OCI-LY7 (cell line): Measurements from ENCODE around the gene PATJ. TPM values are rescaled to one million over a fixed set of nuclear protein-coding genes. Genes with fewer than 3 reads are reported as not detected.
"Not testable (repeated sequence)": the region's sequence is repeated elsewhere in the genome, so short reads cannot be mapped to it uniquely, and the experiment has no call there.

ENCODE experiments used
- BruUV-seq: library from RNA; stranded (reverse); fragments of 400-500 nt; replicated peaks from 2 replicates; lab custom pipeline; 2021; lab: Mats Ljungman, UMichigan
- CTCF ChIA-PET: fragments of 300-600 bp; sonication (Branson Sonifier 250); formaldehyde crosslinking; loops from one replicate; lab custom pipeline; 2022; ENCODE audit warnings: antibody characterized with exemption; ENCODE audit not compliant: unreplicated experiment; lab: Charles Lee
- POLR2A ChIA-PET: fragments of 300-600 bp; sonication (Branson Sonifier 250); formaldehyde crosslinking; loops from one replicate; lab custom pipeline; 2022; ENCODE audit warnings: antibody characterized with exemption; lab: Charles Lee
- DNase-seq: peaks from one replicate; pipeline ENCODE4 v3.0.0-alpha.2; 2015; ENCODE audit warnings: low spot score
- H2AFZ ChIP-seq: fragments of 200-600 bp; sonication (generic), shearing (Covaris generic); 2 replicates; pipeline ENCODE4 v1.6.1; 2014; ENCODE audit warnings: mild to moderate bottlenecking, antibody characterized with exemption, low read length, moderate library complexity
- H3K27ac ChIP-seq: fragments of 200-600 bp; sonication (generic); 2 replicates; pipeline ENCODE4 v1.5.1; 2014; ENCODE audit warnings: mixed run types, low read depth, mild to moderate bottlenecking, moderate library complexity, low read length, inconsistent platforms; ENCODE audit not compliant: poor library complexity, severe bottlenecking
- H3K36me3 ChIP-seq: fragments of 200-600 bp; sonication (generic); 2 replicates; pipeline ENCODE4 v1.6.1; 2014; ENCODE audit warnings: mild to moderate bottlenecking, antibody characterized with exemption, low read length, moderate library complexity, mixed read lengths; ENCODE audit not compliant: insufficient read depth
- H3K4me1 ChIP-seq: fragments of 200-600 bp; sonication (generic); 2 replicates; pipeline ENCODE4 v1.5.1; 2014; ENCODE audit warnings: mild to moderate bottlenecking, low read length; ENCODE audit not compliant: insufficient read depth, poor library complexity, severe bottlenecking
- H3K4me2 ChIP-seq: fragments of 200-600 bp; sonication (generic); 2 replicates; pipeline ENCODE4 v1.6.1; 2014; ENCODE audit warnings: mild to moderate bottlenecking, low read length
- H3K4me3 ChIP-seq: fragments of 200-600 bp; sonication (generic); 2 replicates; pipeline ENCODE4 v1.5.1; 2014; ENCODE audit warnings: mild to moderate bottlenecking, low read depth, low read length; ENCODE audit not compliant: poor library complexity, severe bottlenecking
- H3K79me2 ChIP-seq: fragments of 200-600 bp; sonication (generic); 2 replicates; pipeline ENCODE4 v1.6.1; 2016; ENCODE audit warnings: low read depth, mild to moderate bottlenecking, low read length, moderate library complexity, mixed read lengths; ENCODE audit not compliant: insufficient read depth
- H3K9me2 ChIP-seq: fragments of 200-600 bp; sonication (generic); 2 replicates; pipeline ENCODE4 v1.6.1; 2016; ENCODE audit warnings: mild to moderate bottlenecking, low read length, mixed read lengths; ENCODE audit not compliant: insufficient read depth
- H3K9me3 ChIP-seq: fragments of 200-600 bp; sonication (generic); 2 replicates; pipeline ENCODE4 v1.6.1; 2014; ENCODE audit warnings: mild to moderate bottlenecking, mixed run types, low read length, mixed read lengths
- H4K20me1 ChIP-seq: fragments of 200-600 bp; sonication (generic); 2 replicates; pipeline ENCODE4 v1.6.1; 2014; ENCODE audit warnings: mild to moderate bottlenecking, antibody characterized with exemption, low read length, moderate library complexity, mixed read lengths; ENCODE audit not compliant: insufficient read depth
- EZH2phosphoT487 ChIP-seq: fragments of 200-600 bp; sonication (generic); IDR thresholded peaks from 2 replicates; pipeline ENCODE4 v1.6.1; 2018; ENCODE audit warnings: low read depth, borderline replicate concordance, mild to moderate bottlenecking, mixed run types, antibody characterized with exemption, low read length, moderate library complexity, mixed read lengths
- intact Hi-C: fragments of 100-400 bp; cut with micrococcal nuclease; formaldehyde crosslinking; loops from one replicate; pipeline ENCODE4 v1.10.0; 2022; ENCODE audit not compliant: unreplicated experiment
- total RNA-seq, 2 experiments: library from RNA; depleted of rRNA in 1 of 2; stranded (reverse); fragments of >200 nt in 1 of 2; shearing (Covaris generic) in 1 of 2; gene quantifications; 2 replicates each; pipeline ENCODE4 v1.2.3, GENCODE V29; 2014 to 2022
- TF ChIP-seq, protein P1 (sequence below): fragments of 200-600 bp; sonication (generic); conservative IDR thresholded peaks from 2 replicates; pipeline ENCODE4 v1.5.1; 2014; ENCODE audit warnings: mild to moderate bottlenecking, antibody characterized with exemption, low read length, moderate library complexity, mixed read lengths

The PATJ gene
- total RNA-seq, 2 experiments from 2014 or later, result 0.95 to 4.0 TPM

DNA sequence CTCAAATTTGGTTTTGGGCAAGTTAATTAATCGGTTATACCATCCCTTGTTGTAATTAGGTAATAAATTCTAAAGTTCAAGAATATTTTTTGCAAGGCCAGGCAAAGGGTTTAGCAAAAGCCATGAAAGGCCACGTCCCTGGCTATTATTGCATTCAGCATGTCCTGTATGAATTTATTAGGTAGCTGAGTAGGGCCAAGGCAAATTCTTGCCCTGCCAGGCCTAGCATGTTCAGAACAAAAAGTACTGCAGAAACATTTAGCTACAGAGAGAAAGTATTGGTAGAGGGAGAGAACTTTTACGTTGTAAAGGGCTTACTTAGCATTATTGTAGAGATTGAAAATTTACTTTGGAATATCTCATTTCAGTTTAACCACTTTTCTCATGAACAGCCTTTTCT is 94.4 kb downstream of the PATJ start:
- H2AFZ ChIP-seq, result no peak overlapping the region
- POLR2A ChIA-PET, result no interaction called here
- H3K9me3 ChIP-seq, result no peaks in the 10 kb centered on the region
- TF ChIP-seq, protein P1, sequence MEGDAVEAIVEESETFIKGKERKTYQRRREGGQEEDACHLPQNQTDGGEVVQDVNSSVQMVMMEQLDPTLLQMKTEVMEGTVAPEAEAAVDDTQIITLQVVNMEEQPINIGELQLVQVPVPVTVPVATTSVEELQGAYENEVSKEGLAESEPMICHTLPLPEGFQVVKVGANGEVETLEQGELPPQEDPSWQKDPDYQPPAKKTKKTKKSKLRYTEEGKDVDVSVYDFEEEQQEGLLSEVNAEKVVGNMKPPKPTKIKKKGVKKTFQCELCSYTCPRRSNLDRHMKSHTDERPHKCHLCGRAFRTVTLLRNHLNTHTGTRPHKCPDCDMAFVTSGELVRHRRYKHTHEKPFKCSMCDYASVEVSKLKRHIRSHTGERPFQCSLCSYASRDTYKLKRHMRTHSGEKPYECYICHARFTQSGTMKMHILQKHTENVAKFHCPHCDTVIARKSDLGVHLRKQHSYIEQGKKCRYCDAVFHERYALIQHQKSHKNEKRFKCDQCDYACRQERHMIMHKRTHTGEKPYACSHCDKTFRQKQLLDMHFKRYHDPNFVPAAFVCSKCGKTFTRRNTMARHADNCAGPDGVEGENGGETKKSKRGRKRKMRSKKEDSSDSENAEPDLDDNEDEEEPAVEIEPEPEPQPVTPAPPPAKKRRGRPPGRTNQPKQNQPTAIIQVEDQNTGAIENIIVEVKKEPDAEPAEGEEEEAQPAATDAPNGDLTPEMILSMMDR, result no peak
- no peak for TF ChIP-seq EZH2phosphoT487
- BruUV-seq, result no TSS peak
- no peaks in the 10 kb centered on the region for H3K36me3 ChIP-seq
- H4K20me1 ChIP-seq, result no peaks in the 10 kb centered on the region
- no peaks in the 10 kb centered on the region for H3K79me2 ChIP-seq
- DNase-seq, result no peak
- no peak overlapping the region for H3K27ac ChIP-seq
- no peak overlapping the region for H3K4me2 ChIP-seq
- CTCF ChIA-PET, result no interaction called here
- H3K4me3 ChIP-seq, result no peak overlapping the region
- intact Hi-C loops, result no loop called here
- H3K9me2 ChIP-seq, result no peaks in the 10 kb centered on the region
- H3K4me1 ChIP-seq, result no peaks in the 10 kb centered on the region

DNA sequence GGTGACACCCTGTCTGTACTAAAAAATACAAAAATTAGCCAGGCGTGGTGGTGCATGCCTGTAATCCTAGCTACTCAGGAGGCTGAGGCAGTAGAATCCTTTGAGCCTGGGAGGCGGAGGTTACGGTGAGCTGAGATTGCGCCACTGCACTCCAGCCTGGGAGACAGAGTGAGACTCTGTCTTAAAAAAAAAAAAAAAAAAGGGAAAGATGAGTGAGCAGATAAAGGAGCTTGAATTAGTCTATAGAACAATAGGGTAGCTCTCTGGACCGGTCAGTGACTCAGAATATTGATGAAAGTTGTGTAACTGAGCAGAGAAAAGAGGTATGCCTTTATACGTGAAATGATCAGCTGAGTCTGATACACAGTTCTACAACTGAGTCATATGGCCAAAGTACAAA is 95.3 kb downstream of the PATJ start:
- BruUV-seq, result not testable (repeated sequence)

GRCh38 chr1:61839679-61840078 is 97.4 kb downstream of the PATJ start:
- Histone ChIP-seq H3K79me2 (no peaks in the 10 kb centered on the region), H2AFZ (no peak overlapping the region), H3K9me2 (no peaks in the 10 kb centered on the region), H3K36me3 (no peaks in the 10 kb centered on the region), H3K27ac (no peak overlapping the region), H3K9me3 (no peaks in the 10 kb centered on the region), H3K4me3 (no peak overlapping the region), H3K4me2 (no peak overlapping the region), H4K20me1 (no peaks in the 10 kb centered on the region), H3K4me1 (no peaks in the 10 kb centered on the region)
- TF ChIP-seq, protein P1, result no peak
- no peak for TF ChIP-seq EZH2phosphoT487
- DNase-seq, result no peak
- intact Hi-C loops, result no loop called here
- ChIA-PET CTCF (no interaction called here), POLR2A (no interaction called here)
- BruUV-seq, result no TSS peak

More for the DNA sequence above, 95.3 kb downstream of the PATJ start:
- H3K4me1 ChIP-seq, H3K27ac ChIP-seq, H2AFZ ChIP-seq, H3K9me3 ChIP-seq, H4K20me1 ChIP-seq, H3K4me3 ChIP-seq, H3K4me2 ChIP-seq, H3K36me3 ChIP-seq, H3K9me2 ChIP-seq, intact Hi-C loops, H3K79me2 ChIP-seq, DNase-seq, CTCF ChIA-PET: not testable (repeated sequence)
- POLR2A ChIA-PET, result interaction anchor here (0.6 kb wide), 2 partner anchors 16 to 777 kb away, joined by 3 read pairs; no protein-coding TSS in a partner anchor
